ENCODE measurements around the gene RSBN1.
"Not testable (repeated sequence)": the region's sequence is repeated elsewhere in the genome, so short reads cannot be mapped to it uniquely, and the experiment has no call there.

The RSBN1 gene

DNA sequence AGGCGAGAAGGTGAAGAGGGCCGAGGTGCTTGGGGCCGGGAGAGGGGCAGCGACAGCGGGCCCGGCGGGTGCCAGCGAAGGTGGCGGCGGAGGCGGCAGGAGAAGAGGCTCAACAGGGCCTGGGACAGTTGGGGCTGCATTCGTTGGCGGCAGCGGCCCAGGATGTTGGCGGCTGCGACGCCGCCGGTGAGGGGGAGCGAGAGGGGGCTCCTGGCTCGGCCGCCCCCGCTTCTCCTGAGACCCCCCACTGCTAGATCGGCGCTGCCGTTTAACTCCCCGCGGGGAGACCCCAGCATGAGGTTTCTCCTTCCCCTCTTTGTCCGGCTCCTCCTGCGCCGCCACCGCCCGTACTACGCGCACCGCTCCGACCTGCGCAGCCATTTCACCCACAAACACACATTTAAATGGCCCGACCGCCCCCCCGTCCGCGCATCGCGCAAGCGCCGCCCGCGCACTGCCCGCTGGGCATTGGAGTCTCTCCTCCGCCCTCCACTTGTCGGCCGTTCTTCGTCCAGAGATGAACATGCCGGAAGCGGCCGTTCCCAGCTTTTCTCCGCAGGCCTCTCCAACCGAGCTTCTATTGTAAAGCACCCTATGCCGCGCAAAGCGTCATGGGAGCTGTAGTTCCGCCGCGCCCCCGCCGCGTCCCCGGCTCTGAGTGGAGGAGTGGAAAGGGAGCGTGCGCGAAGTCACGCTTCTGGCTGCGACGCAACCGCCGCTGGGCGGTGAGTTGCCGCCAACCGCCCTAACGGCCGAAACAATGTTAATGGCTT is at the start of gene RSBN1:
TSS of gene RSBN1 (minus strand) at position 589 of the 773 bp plus-strand sequence. CDS start at position 525, 64 bp downstream.
- peak; percentile 87 for DNase-seq (ENCODE audit: low spot score)

DNA sequence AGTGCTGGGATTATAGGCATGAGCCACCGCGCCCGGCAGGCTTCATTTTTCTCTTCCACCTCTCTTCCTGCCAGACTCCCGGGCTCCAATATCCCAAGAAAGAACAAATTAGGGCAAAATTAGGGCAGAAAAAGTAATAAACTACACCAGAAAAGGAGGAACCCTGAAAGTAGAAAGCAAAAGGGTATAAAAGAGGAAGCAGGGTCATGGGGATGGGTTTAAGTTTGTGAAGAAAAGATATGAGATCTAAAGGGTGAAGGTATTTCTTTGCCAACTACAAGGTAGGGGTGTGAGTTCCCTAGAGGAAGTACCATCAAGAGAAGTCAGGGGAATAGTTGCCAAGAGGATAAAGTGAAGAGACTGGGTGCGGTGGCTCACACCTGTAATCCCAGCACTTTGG is 49.4 kb upstream of the RSBN1 start:
- no peak for DNase-seq (ENCODE audit: low spot score)

GRCh38 chr1:113860891-113861290 is 48.6 kb upstream of the RSBN1 start:
- peak; percentile 6 for DNase-seq (ENCODE audit: low spot score)

DNA sequence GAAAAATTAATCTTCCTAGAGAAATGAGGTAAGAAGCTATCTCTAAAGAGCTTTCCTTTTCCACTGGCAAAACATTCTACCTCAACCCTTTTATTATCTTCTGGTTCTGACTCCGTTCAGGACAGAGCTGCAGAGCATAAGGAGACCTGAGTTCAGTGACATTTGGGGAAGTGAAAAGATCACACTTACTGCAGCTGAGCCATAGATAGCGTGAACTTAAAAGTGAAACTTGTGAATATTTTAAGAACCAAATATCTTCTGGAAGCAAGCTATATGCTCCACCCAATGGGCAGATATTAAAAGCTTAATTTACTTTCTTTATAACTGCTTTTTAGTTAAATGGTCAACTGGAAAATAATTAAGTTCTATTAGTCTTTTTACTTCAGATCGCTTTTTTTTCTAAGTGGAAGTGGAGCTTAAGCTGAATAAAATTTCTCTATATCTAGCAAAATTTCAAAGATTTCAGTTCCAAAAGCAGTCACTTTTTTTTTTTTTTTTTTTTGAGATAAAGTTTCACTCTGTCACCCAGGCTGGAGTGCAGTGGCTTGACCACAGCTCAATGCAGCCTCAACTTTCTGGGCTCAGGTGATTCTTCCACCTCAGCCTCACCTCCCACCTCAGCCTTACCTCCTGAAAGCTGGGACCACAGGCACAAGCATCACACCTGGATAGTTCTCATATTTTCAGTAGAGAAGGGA is 47.4 kb upstream of the RSBN1 start:
- DNase-seq (ENCODE audit: low spot score): no peak

- DNase-seq (ENCODE audit: low spot score): no peak
Observed at GRCh38 chr1:113858982-113859381, 46.7 kb upstream of the RSBN1 start.

DNA sequence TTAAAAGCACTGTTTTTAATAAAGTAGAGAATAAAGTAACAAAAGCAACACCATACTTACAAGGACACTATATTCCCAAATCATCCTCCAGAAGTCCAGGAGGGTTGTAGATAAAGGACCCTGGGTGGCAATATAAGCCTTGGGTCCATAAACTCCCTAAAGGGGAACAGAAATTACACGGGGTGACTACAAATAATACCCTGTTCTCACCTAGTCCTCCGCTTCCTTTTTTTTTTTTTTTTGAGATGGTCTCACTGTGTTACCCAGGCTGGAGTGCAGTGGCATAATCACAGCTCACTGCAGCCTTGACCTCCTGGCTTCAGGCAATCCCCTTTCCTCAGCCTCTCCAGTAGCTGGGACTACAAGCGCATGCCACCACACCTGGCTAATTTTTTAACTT is 46.1 kb upstream of the RSBN1 start:
- no peak for DNase-seq (ENCODE audit: low spot score)

DNA sequence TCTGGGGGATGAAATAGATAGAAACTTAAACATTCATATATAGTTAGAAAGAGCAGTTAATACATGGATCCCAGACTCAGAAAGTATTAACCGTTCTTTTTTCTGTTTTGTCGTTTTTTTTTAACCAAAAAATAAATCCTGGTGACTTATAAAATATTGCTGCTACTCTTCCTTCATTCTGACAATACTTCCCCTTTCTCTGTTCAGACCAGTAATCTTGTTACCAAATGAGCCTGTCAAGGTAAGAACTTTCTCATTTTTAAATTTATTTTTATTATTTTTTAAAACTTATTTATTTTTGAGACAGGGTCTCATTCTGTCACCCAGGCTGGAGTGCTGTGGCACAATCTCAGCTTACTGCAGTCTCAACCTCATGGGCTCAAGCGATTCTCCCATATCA is 45.5 kb upstream of the RSBN1 start:
- no peak for DNase-seq (ENCODE audit: low spot score)

GRCh38 chr1:113856401-113856790 is 44.1 kb upstream of the RSBN1 start:
- no peak for DNase-seq (ENCODE audit: low spot score)

DNA sequence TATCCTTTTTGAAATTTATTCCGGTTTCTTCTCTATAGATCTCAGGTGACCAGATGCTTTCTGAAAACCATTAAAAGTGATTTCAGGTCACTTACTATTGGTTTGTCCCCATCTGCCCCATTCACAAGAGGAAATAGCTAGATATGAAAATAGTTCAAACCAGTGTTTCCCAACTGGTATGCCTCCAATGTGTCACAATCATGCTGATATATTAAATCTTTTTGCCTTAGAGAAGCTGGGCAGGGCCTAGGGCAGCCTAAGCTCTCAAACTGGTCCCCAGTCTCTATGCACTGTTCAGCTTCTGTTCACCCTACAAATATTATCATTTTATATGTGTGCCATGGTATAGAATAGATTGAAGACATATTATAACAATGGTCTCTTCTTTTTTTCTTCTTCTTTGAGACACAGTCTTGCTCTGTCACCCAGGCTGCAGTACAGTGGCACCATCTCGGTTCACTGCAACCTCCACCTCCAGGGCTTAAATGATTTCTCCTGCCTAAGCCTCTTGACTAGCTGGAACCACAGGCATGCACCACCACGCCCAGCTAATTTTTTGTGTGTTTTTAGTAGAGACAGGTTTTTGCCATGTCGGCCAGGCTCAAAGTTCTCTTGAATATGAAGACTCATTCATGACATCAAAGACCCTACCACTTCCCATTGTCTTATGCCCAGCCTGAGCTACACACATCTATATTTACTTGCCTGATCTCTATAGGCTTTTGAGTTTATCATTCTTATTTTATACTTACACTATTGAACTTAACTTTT is 43.5 kb upstream of the RSBN1 start:
- DNase-seq (ENCODE audit: low spot score): no peak

DNA sequence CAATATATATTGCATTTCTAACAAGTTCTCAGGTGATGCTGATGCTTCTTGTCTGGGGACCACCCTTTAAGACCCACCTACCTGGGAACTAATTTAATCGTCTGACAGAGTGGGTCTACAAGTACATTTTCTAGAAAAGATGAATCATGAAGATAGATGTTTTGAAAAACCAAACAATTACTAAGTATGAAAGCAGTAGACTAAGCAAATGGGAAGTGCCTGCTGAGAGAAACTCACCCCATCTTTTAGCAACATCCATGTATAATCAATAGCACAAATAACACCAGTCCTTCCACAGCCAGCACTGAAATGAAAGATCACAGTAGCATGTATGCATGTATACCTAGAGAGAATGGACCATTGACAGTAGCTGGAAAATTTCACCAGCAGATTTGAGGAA is 42.0 kb upstream of the RSBN1 start:
- no peak for DNase-seq (ENCODE audit: low spot score)

- not testable (repeated sequence) for DNase-seq (ENCODE audit: low spot score)
Observed at GRCh38 chr1:113852694-113853093, 40.4 kb upstream of the RSBN1 start.

DNA sequence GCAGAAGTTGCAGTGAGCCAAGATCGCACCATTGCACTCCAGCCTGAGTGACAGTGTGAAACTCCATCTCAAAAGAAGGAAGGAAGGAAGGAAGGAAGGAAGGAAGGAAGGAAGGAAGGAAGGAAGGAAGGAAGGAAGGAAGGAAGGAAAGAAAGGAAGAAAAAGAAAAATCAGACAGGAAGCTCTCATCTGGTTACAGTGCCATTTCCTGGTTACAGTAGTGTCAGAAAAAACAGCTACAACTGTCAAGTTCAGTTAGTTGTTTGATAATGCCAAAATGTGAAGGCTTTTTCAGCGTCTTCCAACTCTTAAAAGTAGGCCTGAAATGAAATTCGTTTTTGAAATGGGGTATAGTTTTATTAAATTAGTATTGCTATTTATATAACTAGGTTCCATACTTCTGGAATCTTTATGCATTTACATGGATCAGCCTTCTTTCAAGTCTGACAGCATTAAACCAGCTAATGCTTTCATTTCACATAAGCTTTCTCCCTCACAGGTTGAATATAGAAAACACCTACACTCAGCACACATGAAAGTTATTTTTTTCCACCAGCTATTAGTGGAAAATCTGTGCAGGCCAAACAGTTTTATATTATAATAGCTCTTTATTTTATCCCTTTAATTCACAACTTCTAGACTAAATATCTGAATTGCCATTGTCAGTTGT is 38.0 kb upstream of the RSBN1 start:
- no peak for DNase-seq (ENCODE audit: low spot score)

DNA sequence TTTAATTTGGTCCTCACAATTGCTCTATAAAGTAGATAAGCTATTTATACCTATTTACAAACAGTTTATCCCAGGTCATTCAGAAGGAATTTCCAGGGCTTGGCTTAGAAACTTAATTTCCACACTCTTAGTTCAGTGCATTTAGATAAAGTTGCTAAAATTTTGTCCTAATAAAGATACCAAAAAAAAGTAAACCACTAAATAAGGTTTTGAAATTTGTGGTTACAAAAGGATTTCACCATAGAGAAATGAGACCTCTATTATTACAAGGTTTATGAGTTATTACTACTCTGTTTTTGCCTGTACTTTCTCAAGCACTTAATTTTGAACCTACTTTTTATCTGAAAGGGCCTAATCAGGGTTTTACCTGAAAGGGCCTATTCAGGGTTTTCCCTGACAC is 36.8 kb upstream of the RSBN1 start:
- no peak for DNase-seq (ENCODE audit: low spot score)

GRCh38 chr1:113846391-113847035 is 34.2 kb upstream of the RSBN1 start:
- no peak for DNase-seq (ENCODE audit: low spot score)

DNA sequence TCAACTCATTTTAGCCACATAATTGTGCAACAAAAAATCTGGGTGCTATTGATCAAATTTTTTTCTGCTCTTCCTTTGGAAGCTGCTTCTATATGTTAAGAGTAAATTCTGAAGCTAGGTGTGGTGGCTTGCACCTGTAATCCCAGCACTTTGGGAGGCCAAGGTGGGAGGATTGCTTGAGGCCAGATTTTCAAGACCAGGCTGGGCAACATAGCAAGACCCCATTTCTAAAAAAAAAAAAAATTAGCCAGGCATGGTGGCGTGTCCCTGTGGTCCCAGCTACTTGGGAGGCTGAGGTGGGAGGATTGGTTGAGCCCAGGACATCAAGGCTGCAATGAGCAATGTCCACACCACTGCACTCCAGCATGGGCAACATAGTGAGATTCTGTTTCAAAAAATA is 24.3 kb upstream of the RSBN1 start:
- no peak for DNase-seq (ENCODE audit: low spot score)

- DNase-seq (ENCODE audit: low spot score): peak; percentile 29
Observed at GRCh38 chr1:113835686-113836290, 23.5 kb upstream of the RSBN1 start.

DNA sequence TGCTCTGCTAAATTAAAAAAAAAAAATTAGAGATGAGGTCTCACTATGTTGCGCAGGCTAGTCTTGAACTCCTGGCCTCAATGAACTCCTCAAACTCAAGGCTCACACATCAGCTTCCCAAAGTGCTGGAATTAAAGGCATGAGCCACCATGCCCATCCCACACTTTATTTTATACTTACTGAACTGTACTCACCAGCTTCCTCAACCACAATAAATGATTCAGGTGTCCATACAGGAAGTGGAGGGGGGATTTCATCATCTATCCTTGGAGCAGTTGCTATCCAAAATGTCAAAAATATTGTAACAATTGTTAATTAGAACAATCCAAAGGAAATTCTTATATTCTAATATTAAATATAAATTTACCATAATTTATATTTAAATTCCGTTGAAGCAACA is 22.4 kb upstream of the RSBN1 start:
- no peak for DNase-seq (ENCODE audit: low spot score)

- no peak for DNase-seq (ENCODE audit: low spot score)
Observed at GRCh38 chr1:113830039-113830438, 17.8 kb upstream of the RSBN1 start.

DNA sequence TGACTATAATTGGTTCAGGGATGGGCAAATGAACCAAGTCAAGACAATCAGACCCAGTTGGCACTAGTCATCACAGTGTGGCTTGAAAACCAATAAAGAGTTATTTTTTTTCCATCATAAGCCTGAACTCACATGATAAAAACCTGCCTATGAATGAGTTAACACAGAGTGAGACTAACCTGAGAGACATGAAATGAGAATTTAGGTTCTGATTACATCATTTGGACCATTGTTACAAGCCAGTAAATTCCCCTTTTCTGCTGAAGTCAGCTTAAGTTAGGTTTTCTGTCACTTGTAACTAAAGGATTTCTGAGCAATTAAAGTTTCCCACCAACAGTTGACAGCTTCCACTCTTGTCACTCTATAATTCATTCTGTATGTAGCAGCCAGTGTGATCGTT is 9.6 kb upstream of the RSBN1 start:
- no peak for DNase-seq (ENCODE audit: low spot score)

DNA sequence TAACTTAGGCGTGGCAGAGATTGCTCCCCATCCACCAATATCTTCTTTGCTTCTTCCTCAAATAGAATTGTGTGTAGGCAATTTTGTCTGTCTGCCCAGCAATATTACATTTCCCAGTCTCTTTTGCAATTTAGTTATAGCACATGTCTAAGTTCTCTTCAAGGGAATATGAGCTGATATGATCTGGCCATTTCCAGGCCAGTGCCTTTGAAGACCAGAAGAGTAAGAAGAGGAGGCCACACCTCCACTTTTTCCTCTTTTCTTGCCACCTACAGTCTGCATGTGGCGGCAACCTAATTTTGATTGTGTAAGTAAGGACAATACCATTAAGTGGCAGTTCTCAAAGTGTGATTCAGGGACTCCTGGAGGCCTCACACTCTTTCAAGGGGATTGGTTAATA is 6.3 kb upstream of the RSBN1 start:
- no peak for DNase-seq (ENCODE audit: low spot score)

DNA sequence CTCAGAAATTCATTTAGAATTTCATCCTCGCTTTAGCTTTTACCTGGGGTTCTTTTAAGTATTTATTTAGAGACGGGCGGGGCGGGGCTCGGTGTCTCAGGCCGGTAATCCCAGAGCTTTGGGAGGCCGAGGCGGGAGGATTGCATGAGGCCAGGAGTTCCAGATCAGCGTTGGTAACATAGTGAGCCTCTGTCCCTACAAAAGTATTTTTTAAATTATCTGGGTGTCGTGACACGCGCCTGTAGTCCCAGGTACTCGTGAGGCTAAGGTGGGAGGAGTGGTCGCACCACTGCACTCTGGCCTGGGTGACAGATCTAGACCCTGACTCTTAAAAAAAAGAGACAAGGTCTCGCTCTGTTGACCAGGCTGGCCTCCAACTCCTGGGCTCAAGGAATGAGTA is 942 bp upstream of the RSBN1 start:
- DNase-seq (ENCODE audit: low spot score): no peak

Measured in COLO829 (cell line).